ENCODE results near the gene BSCL2. TPM values are rescaled to one million over a fixed set of nuclear protein-coding genes. Genes with fewer than 3 reads are reported as not detected.

BSCL2 gene
- total and polyA plus RNA-seq, 12 donors, result 8.5 to 83.0 (median 19.7) TPM

DNA sequence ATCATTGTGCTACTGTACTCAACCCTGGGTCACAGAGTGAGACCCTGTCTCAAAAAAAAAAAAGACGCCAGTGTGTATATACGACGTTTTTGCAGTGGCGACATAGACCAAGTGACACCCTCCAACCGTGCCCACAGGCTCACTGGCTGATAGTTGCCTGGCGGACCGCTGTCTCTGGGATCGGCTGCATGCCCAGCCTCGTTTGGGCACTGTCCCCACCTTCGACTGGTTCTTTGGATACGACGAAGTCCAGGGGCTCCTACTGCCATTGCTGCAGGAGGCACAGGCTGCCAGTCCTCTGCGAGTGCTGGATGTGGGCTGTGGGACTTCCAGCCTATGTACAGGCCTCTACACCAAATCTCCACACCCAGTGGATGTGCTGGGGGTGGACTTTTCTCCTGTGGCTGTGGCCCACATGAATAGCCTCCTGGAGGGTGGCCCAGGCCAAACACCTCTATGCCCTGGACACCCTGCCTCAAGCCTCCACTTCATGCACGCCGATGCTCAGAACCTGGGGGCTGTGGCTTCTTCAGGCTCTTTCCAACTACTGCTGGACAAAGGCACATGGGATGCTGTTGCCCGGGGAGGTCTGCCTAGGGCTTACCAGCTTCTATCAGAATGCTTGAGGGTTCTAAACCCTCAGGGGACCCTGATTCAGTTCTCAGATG is 40.8 kb downstream of the BSCL2 start:
- peak overlapping the region; percentile 59 to 95 (median 80) for H3K4me3 ChIP-seq
- TF ChIP-seq, protein P1, sequence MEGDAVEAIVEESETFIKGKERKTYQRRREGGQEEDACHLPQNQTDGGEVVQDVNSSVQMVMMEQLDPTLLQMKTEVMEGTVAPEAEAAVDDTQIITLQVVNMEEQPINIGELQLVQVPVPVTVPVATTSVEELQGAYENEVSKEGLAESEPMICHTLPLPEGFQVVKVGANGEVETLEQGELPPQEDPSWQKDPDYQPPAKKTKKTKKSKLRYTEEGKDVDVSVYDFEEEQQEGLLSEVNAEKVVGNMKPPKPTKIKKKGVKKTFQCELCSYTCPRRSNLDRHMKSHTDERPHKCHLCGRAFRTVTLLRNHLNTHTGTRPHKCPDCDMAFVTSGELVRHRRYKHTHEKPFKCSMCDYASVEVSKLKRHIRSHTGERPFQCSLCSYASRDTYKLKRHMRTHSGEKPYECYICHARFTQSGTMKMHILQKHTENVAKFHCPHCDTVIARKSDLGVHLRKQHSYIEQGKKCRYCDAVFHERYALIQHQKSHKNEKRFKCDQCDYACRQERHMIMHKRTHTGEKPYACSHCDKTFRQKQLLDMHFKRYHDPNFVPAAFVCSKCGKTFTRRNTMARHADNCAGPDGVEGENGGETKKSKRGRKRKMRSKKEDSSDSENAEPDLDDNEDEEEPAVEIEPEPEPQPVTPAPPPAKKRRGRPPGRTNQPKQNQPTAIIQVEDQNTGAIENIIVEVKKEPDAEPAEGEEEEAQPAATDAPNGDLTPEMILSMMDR (IDR thresholded peaks at IDR 0.05), result no peak
- intact Hi-C loops (cut with DNase I), result loop anchor here in 2 of 10 donors (5.0 kb wide), 3 partner anchors 41 to 69 kb away; partner anchors contain the start of genes BSCL2 (in 1 of the 2), GNG3 (in 1 of the 2) and MTA2 (in 1 of the 2)
- WGBS, 2 donors, result 38 to 52% methylated on average over 16 of the region's 16 CpGs
- ATAC-seq (peak in 2 of 8 donors; percentile 1), DNase-seq (no peak)
- peaks cover 0 to 41% (median 10%) of the 10 kb centered on the region in 9 donors for H3K36me3 ChIP-seq
- H3K27ac ChIP-seq, result peak overlapping the region in 9 of 10 donors; percentile 80 to 94 (median 91)
- peaks cover 19 to 60% (median 47%) of the 10 kb centered on the region in 9 donors for H3K4me1 ChIP-seq
- H3K9me3 ChIP-seq, result no peaks in the 10 kb centered on the region
- H3K27me3 ChIP-seq, result no peaks in the 10 kb centered on the region

DNA sequence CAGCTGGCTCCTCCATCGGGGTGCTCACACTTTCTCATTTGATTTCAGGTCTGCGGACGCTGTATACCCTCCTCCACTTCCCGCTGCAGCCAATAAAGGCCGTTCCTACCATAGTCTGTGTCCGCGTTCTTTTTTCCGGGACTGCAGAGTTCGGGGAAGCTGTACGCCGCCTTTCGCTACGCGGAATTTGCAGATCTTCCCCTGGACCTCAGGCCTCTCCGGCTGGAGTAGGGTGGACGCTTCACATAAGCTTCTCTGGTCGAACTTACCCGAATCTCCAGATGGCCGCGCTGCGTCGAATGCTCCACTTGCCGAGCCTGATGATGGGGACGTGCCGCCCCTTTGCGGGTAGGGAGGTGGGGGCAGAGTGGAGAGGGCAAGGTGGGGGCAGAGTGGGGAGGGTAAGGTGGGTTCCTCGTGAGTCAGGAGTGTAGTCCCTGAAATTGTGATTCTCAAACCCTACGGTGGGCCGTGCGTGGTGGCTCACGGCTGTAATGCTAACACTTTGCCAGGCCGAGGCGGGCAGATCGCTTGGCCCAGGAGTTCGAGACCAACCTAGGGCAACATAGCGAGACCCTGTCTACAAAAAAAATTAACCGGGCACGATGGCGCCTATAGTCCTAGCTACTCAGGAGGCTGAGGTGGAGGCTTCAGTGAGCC is 41.5 kb downstream of the BSCL2 start:
- peak overlapping the region; percentile 59 to 95 (median 80) for H3K4me3 ChIP-seq
- H3K36me3 ChIP-seq, result peaks cover 0 to 45% (median 10%) of the 10 kb centered on the region in 9 donors
- H3K9me3 ChIP-seq, result no peaks in the 10 kb centered on the region
- H3K4me1 ChIP-seq, result peaks cover 17 to 55% (median 43%) of the 10 kb centered on the region in 9 donors
- TF ChIP-seq, protein P1 (IDR thresholded peaks at IDR 0.05), result no peak
- 3 to 5% methylated on average over 39 of the region's 39 CpGs for WGBS, 2 donors
- H3K27ac ChIP-seq, result peak overlapping the region; percentile 80 to 94 (median 91)
- peak; percentile 37 to 70 (median 56) for ATAC-seq
- peak; percentile 51 to 54 for DNase-seq
- no peaks in the 10 kb centered on the region for H3K27me3 ChIP-seq
- intact Hi-C loops (cut with DNase I), result loop anchor here in 2 of 10 donors (5.0 kb wide), 3 partner anchors 42 to 68 kb away; partner anchors contain the start of genes BSCL2 (in 1 of the 2), GNG3 (in 1 of the 2) and MTA2 (in 1 of the 2)

DNA sequence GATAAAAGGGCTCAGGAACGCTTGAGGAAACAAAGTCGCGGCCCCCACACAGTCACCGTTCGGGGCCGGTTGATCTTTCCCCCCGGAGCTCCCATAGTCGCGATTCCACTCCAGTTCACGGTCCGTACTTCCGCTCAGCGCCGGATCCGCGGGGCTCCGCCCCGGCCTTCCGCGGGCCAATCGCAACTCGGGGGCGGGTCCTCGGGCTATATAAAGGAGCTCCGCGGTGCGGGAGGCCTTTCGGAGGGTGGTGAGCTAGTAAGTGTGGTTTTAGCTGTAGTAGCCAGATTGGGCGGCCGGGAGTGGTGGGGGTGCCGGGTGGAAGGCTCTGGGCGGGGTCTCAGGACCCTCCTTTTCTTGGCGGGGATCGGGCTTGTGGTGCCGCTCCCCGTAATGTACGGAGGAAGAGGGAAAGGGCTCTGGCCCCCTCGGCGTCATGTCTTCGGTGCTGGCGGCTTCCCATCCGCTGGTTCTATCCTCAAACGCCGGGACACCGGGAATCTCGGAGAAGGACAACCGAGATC is 42.1 kb downstream of the BSCL2 start, which contains the start of the genes C11orf98 and CSKMT:
TSS of gene C11orf98 (minus strand) at position 136 of the 524 bp plus-strand sequence. CDS start at position 95, 41 bp downstream.
TSS of gene CSKMT (plus strand) at position 238 of the 524 bp plus-strand sequence. CDS start 568 bp downstream, outside the sequence.
- Histone ChIP-seq H3K9me3 (no peaks in the 10 kb centered on the region), H3K27ac (peak within 1 kb of the TSS; percentile 80 to 94 (median 91)), H3K4me1 (peaks cover 16 to 49% (median 37%) of the 10 kb centered on the region in 9 donors), H3K36me3 (peaks cover 0 to 45% (median 10%) of the 10 kb centered on the region in 9 donors), H3K27me3 (no peaks in the 10 kb centered on the region), H3K4me3 (peak within 1 kb of the TSS; percentile 59 to 95 (median 80))
- 0% methylated on average over 46 to 47 of the region's 47 CpGs for WGBS, 2 donors
- intact Hi-C loops (cut with DNase I), result loop anchor here in 2 of 10 donors (5.0 kb wide), 3 partner anchors 42 to 68 kb away; partner anchors contain the start of genes BSCL2 (in 1 of the 2), GNG3 (in 1 of the 2) and MTA2 (in 1 of the 2)
- DNase-seq (peak; percentile 94 to 95), ATAC-seq (peak; percentile 96 to 99 (median 98))
- TF ChIP-seq, protein P1 (IDR thresholded peaks at IDR 0.05), result no peak

All from heart right ventricle (tissue), 16 donors.